ENCODE measurements around the gene POMGNT1. TPM values are rescaled to one million over a fixed set of nuclear protein-coding genes. Genes with fewer than 3 reads are reported as not detected.

POMGNT1 gene
- polyA plus RNA-seq, 1 donor (not counting 4 experiments of a cell fraction or from before 2014, with no cell fraction given) = 49.6 TPM

- H3K27ac ChIP-seq (ENCODE audit: control insufficient read depth, insufficient read depth, low read length) = peak overlapping the region; percentile 51
- peak; percentile 43 for FAIRE-seq
- H3K4me2 ChIP-seq (ENCODE audit: control insufficient read depth, extremely low read depth, insufficient read depth, low read depth, low read length) = peak overlapping the region; percentile 96
Measured at GRCh38 chr1:46204406-46204742, 6.1 kb upstream of the POMGNT1 start.

GRCh38 chr1:46203738-46204405 lies 5.6 kb upstream of the POMGNT1 start:
- peaks cover 31% of the 10 kb centered on the region for H3K4me1 ChIP-seq (ENCODE audit: control insufficient read depth, extremely low read depth, insufficient read depth, low read length)
- no peaks in the 10 kb centered on the region for H3K9me3 ChIP-seq (ENCODE audit: control insufficient read depth, low read depth, low read length)
- H2AFZ ChIP-seq (ENCODE audit: control insufficient read depth, low read length) = peak overlapping the region; percentile 96
- H3K4me3 ChIP-seq (ENCODE audit: control insufficient read depth in 2 of 3, extremely low read depth in 1 of 3, insufficient read depth in 2 of 3, low read depth in 1 of 3, low read length in 3 of 3) = peak overlapping the region; percentile 77 to 96 (median 91)
- H3K79me2 ChIP-seq (ENCODE audit: control insufficient read depth, insufficient read depth, low read length) = peaks cover 24% of the 10 kb centered on the region
- no peaks in the 10 kb centered on the region for H3K27me3 ChIP-seq (ENCODE audit: control insufficient read depth, extremely low read depth, insufficient read depth, low read length)
- peak; percentile 55 for FAIRE-seq
- no peaks in the 10 kb centered on the region for H3K36me3 ChIP-seq (ENCODE audit: control insufficient read depth in 2 of 2, extremely low read depth in 1 of 2, insufficient read depth in 2 of 2, low read length in 2 of 2)
- no peaks in the 10 kb centered on the region for H4K20me1 ChIP-seq (ENCODE audit: control insufficient read depth, extremely low read depth, insufficient read depth, low read length)
- H3K9ac ChIP-seq (ENCODE audit: control insufficient read depth, extremely low read depth, insufficient read depth, low read length) = peak overlapping the region; percentile 76
- no peaks in the 10 kb centered on the region for H3K9me1 ChIP-seq (ENCODE audit: control insufficient read depth, extremely low read depth, insufficient read depth, low read length)
- peak overlapping the region; percentile 96 for H3K4me2 ChIP-seq (ENCODE audit: control insufficient read depth, extremely low read depth, insufficient read depth, low read depth, low read length)
- TF ChIP-seq EZH2 (IDR thresholded peaks at IDR 0.05; ENCODE audit: low read length) = no peak
- TF ChIP-seq, protein P1, sequence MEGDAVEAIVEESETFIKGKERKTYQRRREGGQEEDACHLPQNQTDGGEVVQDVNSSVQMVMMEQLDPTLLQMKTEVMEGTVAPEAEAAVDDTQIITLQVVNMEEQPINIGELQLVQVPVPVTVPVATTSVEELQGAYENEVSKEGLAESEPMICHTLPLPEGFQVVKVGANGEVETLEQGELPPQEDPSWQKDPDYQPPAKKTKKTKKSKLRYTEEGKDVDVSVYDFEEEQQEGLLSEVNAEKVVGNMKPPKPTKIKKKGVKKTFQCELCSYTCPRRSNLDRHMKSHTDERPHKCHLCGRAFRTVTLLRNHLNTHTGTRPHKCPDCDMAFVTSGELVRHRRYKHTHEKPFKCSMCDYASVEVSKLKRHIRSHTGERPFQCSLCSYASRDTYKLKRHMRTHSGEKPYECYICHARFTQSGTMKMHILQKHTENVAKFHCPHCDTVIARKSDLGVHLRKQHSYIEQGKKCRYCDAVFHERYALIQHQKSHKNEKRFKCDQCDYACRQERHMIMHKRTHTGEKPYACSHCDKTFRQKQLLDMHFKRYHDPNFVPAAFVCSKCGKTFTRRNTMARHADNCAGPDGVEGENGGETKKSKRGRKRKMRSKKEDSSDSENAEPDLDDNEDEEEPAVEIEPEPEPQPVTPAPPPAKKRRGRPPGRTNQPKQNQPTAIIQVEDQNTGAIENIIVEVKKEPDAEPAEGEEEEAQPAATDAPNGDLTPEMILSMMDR (optimal IDR thresholded peaks at IDR 0.05 in 1 of 3, IDR thresholded peaks at IDR 0.05 in 1 of 3, conservative IDR thresholded peaks at IDR 0.05 in 1 of 3; ENCODE audit: extremely low read depth in 1 of 3, insufficient read depth in 2 of 3, low read length in 3 of 3) = no peak
- dilution Hi-C loops (cut with MboI; ENCODE audit: extremely low pct_ligation_motif_present, low sequenced_read_pairs) = no loop called here
- peak overlapping the region; percentile 51 for H3K27ac ChIP-seq (ENCODE audit: control insufficient read depth, insufficient read depth, low read length)
- DNase-seq (ENCODE audit: low read depth, low spot score) = no peak

More at GRCh38 chr1:46204406-46204742, 6.1 kb upstream of the POMGNT1 start:
- peak overlapping the region; percentile 77 to 96 (median 91) for H3K4me3 ChIP-seq (ENCODE audit: control insufficient read depth in 2 of 3, extremely low read depth in 1 of 3, insufficient read depth in 2 of 3, low read depth in 1 of 3, low read length in 3 of 3)
- H2AFZ ChIP-seq (ENCODE audit: control insufficient read depth, low read length) = peak overlapping the region; percentile 96
- H4K20me1 ChIP-seq (ENCODE audit: control insufficient read depth, extremely low read depth, insufficient read depth, low read length) = no peaks in the 10 kb centered on the region
- H3K27me3 ChIP-seq (ENCODE audit: control insufficient read depth, extremely low read depth, insufficient read depth, low read length) = no peaks in the 10 kb centered on the region
- peaks cover 24% of the 10 kb centered on the region for H3K79me2 ChIP-seq (ENCODE audit: control insufficient read depth, insufficient read depth, low read length)
- dilution Hi-C loops (cut with MboI; ENCODE audit: extremely low pct_ligation_motif_present, low sequenced_read_pairs) = no loop called here
- H3K9me3 ChIP-seq (ENCODE audit: control insufficient read depth, low read depth, low read length) = no peaks in the 10 kb centered on the region
- no peak for TF ChIP-seq EZH2 (IDR thresholded peaks at IDR 0.05; ENCODE audit: low read length)
- TF ChIP-seq, protein P1 (optimal IDR thresholded peaks at IDR 0.05 in 1 of 3, IDR thresholded peaks at IDR 0.05 in 1 of 3, conservative IDR thresholded peaks at IDR 0.05 in 1 of 3; ENCODE audit: extremely low read depth in 1 of 3, insufficient read depth in 2 of 3, low read length in 3 of 3) = no peak
- H3K9ac ChIP-seq (ENCODE audit: control insufficient read depth, extremely low read depth, insufficient read depth, low read length) = peak overlapping the region; percentile 76
- H3K9me1 ChIP-seq (ENCODE audit: control insufficient read depth, extremely low read depth, insufficient read depth, low read length) = no peaks in the 10 kb centered on the region
- H3K4me1 ChIP-seq (ENCODE audit: control insufficient read depth, extremely low read depth, insufficient read depth, low read length) = peaks cover 26% of the 10 kb centered on the region
- no peak for DNase-seq (ENCODE audit: low read depth, low spot score)
- no peaks in the 10 kb centered on the region for H3K36me3 ChIP-seq (ENCODE audit: control insufficient read depth in 2 of 2, extremely low read depth in 1 of 2, insufficient read depth in 2 of 2, low read length in 2 of 2)
